Smooth muscle cell of the pulmonary artery (primary cell): ENCODE measurements around the gene CSNK1A1L. TPM values are rescaled to one million over a fixed set of nuclear protein-coding genes. Genes with fewer than 3 reads are reported as not detected.

ENCODE experiments used
- total RNA-seq: library from RNA; depleted of rRNA; stranded (reverse); fragments of >200 nt; gene quantifications from 2 replicates; pipeline ENCODE4 v1.2.3, GENCODE V29; 2014

CSNK1A1L gene
- total RNA-seq: not detected in 2 replicates

GRCh38 chr13:37105251-37105714 lies at the start of gene CSNK1A1L:
CSNK1A1L (minus strand) TSS chr13:37105664; CDS start chr13:37105256, 408 bp downstream.

GRCh38 chr13:37058910-37059847 lies 46.3 kb downstream of the CSNK1A1L start, which contains the start of gene SUPT20H:
SUPT20H (minus strand) TSS chr13:37059688; CDS start chr13:37051490, 8,198 bp downstream.

Other genes with a start within 250 kb of the CSNK1A1L start
- gene SMAD9, start 185.4 kb downstream of the CSNK1A1L start, total RNA-seq: 3.8 and 8.3 TPM in 2 replicates
- gene ALG5, start 106.3 kb downstream of the CSNK1A1L start, total RNA-seq: 20.2 and 29.7 TPM in 2 replicates
- 15.6 and 17.9 TPM in 2 replicates for gene EXOSC8, start 104.9 kb downstream of the CSNK1A1L start, total RNA-seq
- gene SUPT20H, start 46.0 kb downstream of the CSNK1A1L start, total RNA-seq: 35.6 and 36.2 TPM in 2 replicates